ENCODE results near the gene IFIT1.

DNA sequence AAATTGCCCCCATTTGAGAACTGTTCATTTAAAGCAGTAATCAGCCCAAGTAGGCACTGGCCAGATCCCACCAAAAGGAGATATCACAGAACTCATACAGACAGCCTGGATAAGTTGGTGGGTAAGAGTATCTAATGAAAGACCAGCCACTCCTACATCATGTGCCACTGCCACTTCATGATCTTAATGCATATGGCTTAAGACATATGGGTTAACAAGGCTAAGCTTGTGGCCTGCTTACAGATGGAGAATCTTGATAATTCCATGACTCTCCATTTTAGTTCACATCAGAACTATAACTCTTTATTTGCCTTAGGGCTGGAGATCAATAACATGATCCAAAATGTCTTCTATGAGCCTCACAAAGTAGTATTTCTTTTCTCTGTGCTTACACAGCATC, 21.3 kb upstream of the IFIT1 start:
- TF ChIP-seq EZH2 (IDR thresholded peaks at IDR 0.05; ENCODE audit: borderline replicate concordance) (no peak), EZH2phosphoT487 (IDR thresholded peaks at IDR 0.05; ENCODE audit: low read depth, severe bottlenecking, unreplicated experiment) (no peak)

Measured in hepatocyte (in vitro differentiated cells).